ENCODE results near the gene PHF20. TPM values are rescaled to one million over a fixed set of nuclear protein-coding genes. Genes with fewer than 3 reads are reported as not detected.

The PHF20 gene
- total and polyA plus RNA-seq, 2 of the 13 experiments (the other 11 are each of a cell fraction or from before 2014, with no cell fraction given), result 22.8 to 34.1 TPM

DNA sequence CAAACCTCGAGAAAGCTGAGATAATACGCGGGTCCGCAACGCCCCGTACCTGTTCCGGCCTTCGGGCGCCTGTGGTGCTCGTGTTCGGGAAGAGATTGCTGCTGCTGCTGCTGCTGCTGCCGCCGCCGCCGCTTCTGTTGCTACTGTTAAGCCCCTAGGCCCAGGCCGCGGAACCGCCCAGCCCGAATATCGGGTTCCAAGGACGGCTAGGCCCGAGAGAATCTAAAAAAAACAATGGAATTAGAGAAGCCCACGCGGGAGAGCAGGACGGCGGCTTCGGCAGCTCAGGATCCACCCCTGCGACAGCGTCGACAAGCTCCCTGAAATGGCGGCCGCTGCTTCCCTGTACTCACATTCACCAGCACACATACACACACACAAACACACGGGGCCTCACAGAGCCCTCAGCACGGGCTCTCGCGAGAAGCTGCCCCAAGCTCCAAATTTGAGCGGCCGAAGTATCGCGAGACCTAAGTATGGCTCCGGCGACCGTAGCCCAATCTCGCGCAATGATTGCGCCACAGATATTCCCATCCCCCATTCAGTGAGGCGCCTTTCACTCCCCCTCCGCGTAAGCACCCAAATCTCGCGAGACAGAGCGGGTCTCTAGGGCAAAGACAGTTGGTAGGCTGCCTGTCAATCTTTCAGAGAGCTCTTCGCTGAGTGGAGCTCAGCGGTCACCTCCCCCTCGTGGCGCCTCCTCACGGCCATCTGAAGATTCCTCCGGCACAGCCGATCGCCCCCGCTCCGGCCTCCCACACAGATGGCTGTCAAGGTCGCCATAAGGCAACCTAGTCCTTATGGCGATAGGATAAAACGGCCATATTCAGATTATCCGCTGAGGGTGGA, 29.7 kb upstream of the PHF20 start, which contains the start of gene RBM39 (continued):
- TF ChIP-seq, protein P1, sequence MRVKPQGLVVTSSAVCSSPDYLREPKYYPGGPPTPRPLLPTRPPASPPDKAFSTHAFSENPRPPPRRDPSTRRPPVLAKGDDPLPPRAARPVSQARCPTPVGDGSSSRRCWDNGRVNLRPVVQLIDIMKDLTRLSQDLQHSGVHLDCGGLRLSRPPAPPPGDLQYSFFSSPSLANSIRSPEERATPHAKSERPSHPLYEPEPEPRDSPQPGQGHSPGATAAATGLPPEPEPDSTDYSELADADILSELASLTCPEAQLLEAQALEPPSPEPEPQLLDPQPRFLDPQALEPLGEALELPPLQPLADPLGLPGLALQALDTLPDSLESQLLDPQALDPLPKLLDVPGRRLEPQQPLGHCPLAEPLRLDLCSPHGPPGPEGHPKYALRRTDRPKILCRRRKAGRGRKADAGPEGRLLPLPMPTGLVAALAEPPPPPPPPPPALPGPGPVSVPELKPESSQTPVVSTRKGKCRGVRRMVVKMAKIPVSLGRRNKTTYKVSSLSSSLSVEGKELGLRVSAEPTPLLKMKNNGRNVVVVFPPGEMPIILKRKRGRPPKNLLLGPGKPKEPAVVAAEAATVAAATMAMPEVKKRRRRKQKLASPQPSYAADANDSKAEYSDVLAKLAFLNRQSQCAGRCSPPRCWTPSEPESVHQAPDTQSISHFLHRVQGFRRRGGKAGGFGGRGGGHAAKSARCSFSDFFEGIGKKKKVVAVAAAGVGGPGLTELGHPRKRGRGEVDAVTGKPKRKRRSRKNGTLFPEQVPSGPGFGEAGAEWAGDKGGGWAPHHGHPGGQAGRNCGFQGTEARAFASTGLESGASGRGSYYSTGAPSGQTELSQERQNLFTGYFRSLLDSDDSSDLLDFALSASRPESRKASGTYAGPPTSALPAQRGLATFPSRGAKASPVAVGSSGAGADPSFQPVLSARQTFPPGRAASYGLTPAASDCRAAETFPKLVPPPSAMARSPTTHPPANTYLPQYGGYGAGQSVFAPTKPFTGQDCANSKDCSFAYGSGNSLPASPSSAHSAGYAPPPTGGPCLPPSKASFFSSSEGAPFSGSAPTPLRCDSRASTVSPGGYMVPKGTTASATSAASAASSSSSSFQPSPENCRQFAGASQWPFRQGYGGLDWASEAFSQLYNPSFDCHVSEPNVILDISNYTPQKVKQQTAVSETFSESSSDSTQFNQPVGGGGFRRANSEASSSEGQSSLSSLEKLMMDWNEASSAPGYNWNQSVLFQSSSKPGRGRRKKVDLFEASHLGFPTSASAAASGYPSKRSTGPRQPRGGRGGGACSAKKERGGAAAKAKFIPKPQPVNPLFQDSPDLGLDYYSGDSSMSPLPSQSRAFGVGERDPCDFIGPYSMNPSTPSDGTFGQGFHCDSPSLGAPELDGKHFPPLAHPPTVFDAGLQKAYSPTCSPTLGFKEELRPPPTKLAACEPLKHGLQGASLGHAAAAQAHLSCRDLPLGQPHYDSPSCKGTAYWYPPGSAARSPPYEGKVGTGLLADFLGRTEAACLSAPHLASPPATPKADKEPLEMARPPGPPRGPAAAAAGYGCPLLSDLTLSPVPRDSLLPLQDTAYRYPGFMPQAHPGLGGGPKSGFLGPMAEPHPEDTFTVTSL (CRISPR knock-in tag; IDR thresholded peaks at IDR 0.05; ENCODE audit: borderline replicate concordance), result 0 out of 2 replicates have a peak, but pooled peaks have one; percentile 28
- TF ChIP-seq MED13 (CRISPR knock-in tag; IDR thresholded peaks at IDR 0.05), result peak; percentile 96
- TF ChIP-seq ZNF234 (CRISPR knock-in tag; conservative IDR thresholded peaks at IDR 0.05), result peak; percentile 98
- TF ChIP-seq SPEN (CRISPR knock-in tag; IDR thresholded peaks at IDR 0.05; ENCODE audit: low read depth), result peak; percentile 100
- TF ChIP-seq KAT7 (CRISPR knock-in tag; IDR thresholded peaks at IDR 0.05; ENCODE audit: borderline replicate concordance), result peak; percentile 99
- peak; percentile 77; the same call in 1 of the 2 replicates for TF ChIP-seq ZNF33B (CRISPR knock-in tag; IDR thresholded peaks at IDR 0.05)
- TF ChIP-seq ZNF446 (CRISPR knock-in tag; IDR thresholded peaks at IDR 0.05), result peak; percentile 99
- TF ChIP-seq MBNL3 (CRISPR knock-in tag; conservative IDR thresholded peaks at IDR 0.05), result 0 out of 2 replicates have a peak, but pooled peaks have one; percentile 44
- TF ChIP-seq POLR2G (IDR thresholded peaks at IDR 0.05; ENCODE audit: low read depth, low read length), result peak; percentile 99
- TF ChIP-seq, protein P2, sequence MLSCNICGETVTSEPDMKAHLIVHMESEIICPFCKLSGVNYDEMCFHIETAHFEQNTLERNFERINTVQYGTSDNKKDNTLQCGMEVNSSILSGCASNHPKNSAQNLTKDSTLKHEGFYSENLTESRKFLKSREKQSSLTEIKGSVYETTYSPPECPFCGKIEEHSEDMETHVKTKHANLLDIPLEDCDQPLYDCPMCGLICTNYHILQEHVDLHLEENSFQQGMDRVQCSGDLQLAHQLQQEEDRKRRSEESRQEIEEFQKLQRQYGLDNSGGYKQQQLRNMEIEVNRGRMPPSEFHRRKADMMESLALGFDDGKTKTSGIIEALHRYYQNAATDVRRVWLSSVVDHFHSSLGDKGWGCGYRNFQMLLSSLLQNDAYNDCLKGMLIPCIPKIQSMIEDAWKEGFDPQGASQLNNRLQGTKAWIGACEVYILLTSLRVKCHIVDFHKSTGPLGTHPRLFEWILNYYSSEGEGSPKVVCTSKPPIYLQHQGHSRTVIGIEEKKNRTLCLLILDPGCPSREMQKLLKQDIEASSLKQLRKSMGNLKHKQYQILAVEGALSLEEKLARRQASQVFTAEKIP (CRISPR knock-in tag; IDR thresholded peaks at IDR 0.05; ENCODE audit: borderline replicate concordance), result no peak
- TF ChIP-seq NCOA1 (CRISPR knock-in tag; IDR thresholded peaks at IDR 0.05), result peak; percentile 97; the same call in 1 of the 2 replicates
- TF ChIP-seq ZNF292 (CRISPR knock-in tag; IDR thresholded peaks at IDR 0.05; ENCODE audit: borderline replicate concordance, low read depth), result no peak; the same call in 1 of the 2 replicates
- TF ChIP-seq, protein P3, sequence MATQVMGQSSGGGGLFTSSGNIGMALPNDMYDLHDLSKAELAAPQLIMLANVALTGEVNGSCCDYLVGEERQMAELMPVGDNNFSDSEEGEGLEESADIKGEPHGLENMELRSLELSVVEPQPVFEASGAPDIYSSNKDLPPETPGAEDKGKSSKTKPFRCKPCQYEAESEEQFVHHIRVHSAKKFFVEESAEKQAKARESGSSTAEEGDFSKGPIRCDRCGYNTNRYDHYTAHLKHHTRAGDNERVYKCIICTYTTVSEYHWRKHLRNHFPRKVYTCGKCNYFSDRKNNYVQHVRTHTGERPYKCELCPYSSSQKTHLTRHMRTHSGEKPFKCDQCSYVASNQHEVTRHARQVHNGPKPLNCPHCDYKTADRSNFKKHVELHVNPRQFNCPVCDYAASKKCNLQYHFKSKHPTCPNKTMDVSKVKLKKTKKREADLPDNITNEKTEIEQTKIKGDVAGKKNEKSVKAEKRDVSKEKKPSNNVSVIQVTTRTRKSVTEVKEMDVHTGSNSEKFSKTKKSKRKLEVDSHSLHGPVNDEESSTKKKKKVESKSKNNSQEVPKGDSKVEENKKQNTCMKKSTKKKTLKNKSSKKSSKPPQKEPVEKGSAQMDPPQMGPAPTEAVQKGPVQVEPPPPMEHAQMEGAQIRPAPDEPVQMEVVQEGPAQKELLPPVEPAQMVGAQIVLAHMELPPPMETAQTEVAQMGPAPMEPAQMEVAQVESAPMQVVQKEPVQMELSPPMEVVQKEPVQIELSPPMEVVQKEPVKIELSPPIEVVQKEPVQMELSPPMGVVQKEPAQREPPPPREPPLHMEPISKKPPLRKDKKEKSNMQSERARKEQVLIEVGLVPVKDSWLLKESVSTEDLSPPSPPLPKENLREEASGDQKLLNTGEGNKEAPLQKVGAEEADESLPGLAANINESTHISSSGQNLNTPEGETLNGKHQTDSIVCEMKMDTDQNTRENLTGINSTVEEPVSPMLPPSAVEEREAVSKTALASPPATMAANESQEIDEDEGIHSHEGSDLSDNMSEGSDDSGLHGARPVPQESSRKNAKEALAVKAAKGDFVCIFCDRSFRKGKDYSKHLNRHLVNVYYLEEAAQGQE (IDR thresholded peaks at IDR 0.05; ENCODE audit: borderline replicate concordance in 1 of 2, low read depth in 1 of 2, low read length in 2 of 2), result peak in 1 of 2 experiments; percentile 84; a peak in 2 of 4 replicates
- peak; percentile 37; the same call in 1 of the 2 replicates for TF ChIP-seq SATB2 (CRISPR knock-in tag; IDR thresholded peaks at IDR 0.05)
- TF ChIP-seq SOX5 (CRISPR knock-in tag; IDR thresholded peaks at IDR 0.05; ENCODE audit: borderline replicate concordance), result peak; percentile 84
- TF ChIP-seq RBAK (CRISPR knock-in tag; IDR thresholded peaks at IDR 0.05), result peak; percentile 49; the same call in 1 of the 2 replicates
- peak; percentile 87 for TF ChIP-seq ATF7 (IDR thresholded peaks at IDR 0.05)
- TF ChIP-seq ATF7 (CRISPR knock-in tag; IDR thresholded peaks at IDR 0.05), result peak; percentile 91
